Chondrocyte (in vitro differentiated cells): ENCODE measurements around the gene PNMA6E. TPM values are rescaled to one million over a fixed set of nuclear protein-coding genes. Genes with fewer than 3 reads are reported as not detected.
A peak's percentile ranks its signal among the peaks of the same experiment; 100 is the strongest.

Experiments used
- DNase-seq: peaks from one replicate; pipeline ENCODE4 v3.0.0; 2021; ENCODE audit warnings: mixed read lengths, low spot score
- H3K27ac Mint-ChIP-seq: one replicate; pipeline ENCODE4 v1.8.0; 2021; ENCODE audit warnings: mild to moderate bottlenecking, moderate library complexity, mixed read lengths; ENCODE audit not compliant: unreplicated experiment
- H3K27me3 Mint-ChIP-seq: 2 replicates; pipeline ENCODE4 v1.8.0; 2021; ENCODE audit warnings: low read depth, mixed read lengths
- H3K36me3 Mint-ChIP-seq: 2 replicates; pipeline ENCODE4 v1.8.0; 2021; ENCODE audit warnings: low read depth, mixed read lengths
- H3K4me1 Mint-ChIP-seq: 2 replicates; pipeline ENCODE4 v1.8.0; 2021; ENCODE audit warnings: low read depth, mild to moderate bottlenecking, mixed read lengths
- H3K4me3 Mint-ChIP-seq: one replicate; pipeline ENCODE4 v1.8.0; 2021; ENCODE audit warnings: mild to moderate bottlenecking, moderate library complexity, mixed read lengths; ENCODE audit not compliant: unreplicated experiment
- H3K9me3 Mint-ChIP-seq: 2 replicates; pipeline ENCODE4 v1.8.0; 2021; ENCODE audit warnings: low read depth, mixed read lengths
- total RNA-seq: library from RNA; stranded (reverse); gene quantifications from 3 replicates; pipeline ENCODE4 v1.2.1, GENCODE V29; 2021
- TF ChIP-seq, protein P1 (sequence below): fragments of 200-600 bp; sonication (generic); IDR thresholded peaks from 2 replicates; pipeline ENCODE4 v1.5.0; 2021; ENCODE audit warnings: antibody characterized with exemption, mild to moderate bottlenecking, moderate library complexity

PNMA6E gene
- total RNA-seq, 1 donor from 2014 or later = not detected

DNA sequence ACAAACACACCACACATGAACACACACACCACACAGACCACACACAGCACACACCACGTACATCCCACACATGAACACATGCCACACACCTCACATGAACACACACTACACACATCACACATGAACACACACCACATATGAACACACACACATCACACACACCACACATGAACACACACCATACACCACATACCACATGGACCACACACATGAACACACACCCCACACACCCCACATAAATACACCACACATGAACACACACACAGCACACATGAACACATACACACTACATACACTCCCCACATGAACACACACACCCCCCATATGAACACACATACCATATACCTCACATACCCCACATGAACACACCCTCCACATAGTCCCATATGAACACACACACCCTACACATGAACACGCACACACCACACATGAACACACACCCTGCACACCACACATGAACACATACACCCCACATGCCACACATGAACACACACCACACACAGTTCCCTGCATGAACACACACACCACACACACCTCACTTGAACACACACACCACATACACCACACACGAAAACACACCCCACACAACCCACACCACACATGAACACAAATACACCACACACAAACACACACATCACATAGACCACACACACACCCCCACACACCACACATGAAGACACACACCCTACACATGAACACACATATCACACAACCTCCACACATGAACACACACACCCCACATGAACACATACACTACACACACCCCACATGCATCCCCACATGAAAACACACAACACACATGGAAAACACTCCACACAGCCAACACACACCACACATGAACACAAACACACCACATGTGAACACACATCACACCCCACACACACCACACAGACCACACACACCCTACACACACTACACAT is 18.3 kb downstream of the PNMA6E start:
- no peaks in the 10 kb centered on the region for H3K4me1 Mint-ChIP-seq
- TF ChIP-seq, protein P1, sequence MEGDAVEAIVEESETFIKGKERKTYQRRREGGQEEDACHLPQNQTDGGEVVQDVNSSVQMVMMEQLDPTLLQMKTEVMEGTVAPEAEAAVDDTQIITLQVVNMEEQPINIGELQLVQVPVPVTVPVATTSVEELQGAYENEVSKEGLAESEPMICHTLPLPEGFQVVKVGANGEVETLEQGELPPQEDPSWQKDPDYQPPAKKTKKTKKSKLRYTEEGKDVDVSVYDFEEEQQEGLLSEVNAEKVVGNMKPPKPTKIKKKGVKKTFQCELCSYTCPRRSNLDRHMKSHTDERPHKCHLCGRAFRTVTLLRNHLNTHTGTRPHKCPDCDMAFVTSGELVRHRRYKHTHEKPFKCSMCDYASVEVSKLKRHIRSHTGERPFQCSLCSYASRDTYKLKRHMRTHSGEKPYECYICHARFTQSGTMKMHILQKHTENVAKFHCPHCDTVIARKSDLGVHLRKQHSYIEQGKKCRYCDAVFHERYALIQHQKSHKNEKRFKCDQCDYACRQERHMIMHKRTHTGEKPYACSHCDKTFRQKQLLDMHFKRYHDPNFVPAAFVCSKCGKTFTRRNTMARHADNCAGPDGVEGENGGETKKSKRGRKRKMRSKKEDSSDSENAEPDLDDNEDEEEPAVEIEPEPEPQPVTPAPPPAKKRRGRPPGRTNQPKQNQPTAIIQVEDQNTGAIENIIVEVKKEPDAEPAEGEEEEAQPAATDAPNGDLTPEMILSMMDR = no peak
- peaks cover 2% of the 10 kb centered on the region for H3K27me3 Mint-ChIP-seq
- H3K4me3 Mint-ChIP-seq = no peak overlapping the region
- DNase-seq = no peak
- H3K9me3 Mint-ChIP-seq = no peaks in the 10 kb centered on the region
- H3K27ac Mint-ChIP-seq = no peak overlapping the region
- no peaks in the 10 kb centered on the region for H3K36me3 Mint-ChIP-seq

DNA sequence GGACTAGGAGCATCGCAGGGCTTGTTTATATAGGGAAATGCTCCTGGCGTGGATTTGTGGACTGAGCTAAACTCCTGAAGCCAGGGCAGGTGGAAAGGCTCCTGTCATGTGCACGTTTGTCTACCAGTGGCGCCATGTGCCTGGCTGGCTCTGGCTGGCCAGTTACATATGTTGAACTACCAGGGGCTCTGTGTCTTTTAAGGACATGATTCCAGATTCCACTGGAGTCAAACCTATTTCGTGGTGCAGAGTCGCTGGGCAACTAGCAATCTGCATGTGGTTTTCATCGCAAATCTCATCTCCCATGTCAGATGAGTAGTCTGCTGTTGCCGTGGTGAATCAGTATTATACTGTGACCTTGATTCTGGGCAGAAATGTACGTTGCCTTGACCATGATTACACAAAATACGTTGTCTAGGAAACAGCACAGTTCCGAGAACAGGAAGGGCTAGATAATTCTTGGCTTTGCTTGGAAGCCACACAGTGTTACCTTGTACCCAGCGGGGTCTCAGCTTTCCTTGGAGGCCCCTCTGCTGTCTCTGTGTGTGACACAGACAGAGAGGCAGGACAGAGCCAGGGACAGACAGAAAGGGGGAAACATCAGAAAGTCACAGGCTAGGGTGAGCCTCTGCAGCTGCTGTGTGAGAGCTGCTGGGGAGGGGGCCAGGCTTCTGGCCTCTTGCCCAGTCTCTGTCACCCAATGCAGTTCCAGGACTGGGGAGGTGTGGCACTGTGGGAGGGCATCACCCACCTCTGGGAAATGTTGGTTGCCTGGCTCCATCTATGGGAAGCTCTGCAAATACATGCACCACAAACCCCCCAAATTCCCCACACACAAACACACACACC is 19.2 kb downstream of the PNMA6E start:
- peaks cover 5% of the 10 kb centered on the region for H3K9me3 Mint-ChIP-seq
- no peak overlapping the region for H3K4me3 Mint-ChIP-seq
- no peaks in the 10 kb centered on the region for H3K4me1 Mint-ChIP-seq
- no peak for DNase-seq
- TF ChIP-seq, protein P1 = peak; percentile 54
- no peaks in the 10 kb centered on the region for H3K36me3 Mint-ChIP-seq
- H3K27ac Mint-ChIP-seq = no peak overlapping the region
- H3K27me3 Mint-ChIP-seq = no peaks in the 10 kb centered on the region

DNA sequence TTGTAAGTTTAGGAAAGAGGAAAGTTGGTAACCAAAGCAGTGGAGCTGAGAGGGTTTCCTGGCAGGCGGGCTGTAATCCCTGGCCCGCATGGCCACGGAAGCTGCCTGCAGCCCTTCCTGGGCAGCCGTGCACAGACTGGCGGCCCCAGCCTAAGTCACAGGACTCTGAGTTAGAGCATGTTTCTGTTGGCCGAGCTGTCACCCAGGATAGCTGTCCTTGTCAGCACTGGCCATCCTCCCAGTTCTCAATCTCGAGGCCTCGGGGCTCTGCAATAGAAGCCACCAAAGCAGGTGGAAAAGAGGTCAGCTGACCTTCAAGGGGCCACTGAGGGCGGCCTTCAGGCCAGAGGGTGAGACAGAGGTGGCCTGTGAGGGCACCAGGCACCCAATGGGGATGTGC is 20.5 kb downstream of the PNMA6E start:
- no peak overlapping the region for H3K4me3 Mint-ChIP-seq

DNA sequence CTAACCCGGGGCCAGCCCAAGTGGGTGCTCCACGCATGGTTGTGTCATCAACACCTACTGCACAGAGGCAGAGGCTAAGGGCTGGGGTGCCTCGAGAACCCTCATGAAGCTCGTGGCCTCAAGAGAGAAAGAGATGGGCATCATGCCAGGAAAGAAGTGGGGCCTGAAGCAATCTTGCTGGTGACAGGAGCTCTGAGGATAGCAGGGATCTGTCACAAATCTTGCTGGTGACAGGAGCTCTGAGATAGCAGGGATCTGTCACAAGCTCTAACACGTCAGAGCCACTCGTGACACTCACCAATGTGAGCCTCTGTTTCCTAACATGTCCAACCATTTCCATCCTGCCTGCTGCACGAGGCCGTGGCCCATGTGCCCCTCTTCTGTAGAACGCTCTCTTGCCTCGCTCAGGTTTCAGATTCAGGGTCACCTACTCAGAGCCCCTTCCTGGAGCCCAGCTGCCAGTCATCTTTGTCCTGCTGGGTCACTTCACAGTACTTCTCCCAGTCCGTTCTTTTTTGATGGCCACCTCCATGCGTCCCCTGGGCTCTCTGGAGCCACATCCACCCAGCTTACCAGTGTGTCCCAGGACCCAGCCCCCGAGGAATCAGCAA is 21.1 kb downstream of the PNMA6E start:
- H3K9me3 Mint-ChIP-seq = peaks cover 10% of the 10 kb centered on the region
- no peak for DNase-seq

More for the DNA sequence above, 20.5 kb downstream of the PNMA6E start:
- DNase-seq = no peak
- Mint-ChIP-seq H3K4me1 (no peaks in the 10 kb centered on the region), H3K27me3 (no peaks in the 10 kb centered on the region), H3K27ac (no peak overlapping the region), H3K9me3 (peaks cover 10% of the 10 kb centered on the region), H3K36me3 (no peaks in the 10 kb centered on the region)
- TF ChIP-seq, protein P1 = no peak

More for the DNA sequence above, 21.1 kb downstream of the PNMA6E start:
- Mint-ChIP-seq H3K36me3 (no peaks in the 10 kb centered on the region), H3K27ac (no peak overlapping the region), H3K4me3 (no peak overlapping the region), H3K4me1 (no peaks in the 10 kb centered on the region), H3K27me3 (no peaks in the 10 kb centered on the region)
- TF ChIP-seq, protein P1 = no peak
